Measurements from ENCODE around the gene KRTAP5-2. TPM values are rescaled to one million over a fixed set of nuclear protein-coding genes. Genes with fewer than 3 reads are reported as not detected.
"Not testable (repeated sequence)": the region's sequence is repeated elsewhere in the genome, so short reads cannot be mapped to it uniquely, and the experiment has no call there.

The KRTAP5-2 gene
- not detected for total RNA-seq
- long read RNA-seq = 0 reads

- no peak for DNase-seq
- ATAC-seq (ENCODE audit: poor library complexity) = no peak
- intact Hi-C loops (cut with DNase I) = no loop called here
Measured at GRCh38 chr11:1597994-1598380, at the start of gene KRTAP5-2. Gene KRTAP5-2 (minus strand): TSS chr11:1598294. CDS start chr11:1598250, 44 bp downstream.

- ATAC-seq (ENCODE audit: poor library complexity); DNase-seq; intact Hi-C loops (cut with DNase I): not testable (repeated sequence)
Measured at GRCh38 chr11:1646540-1646939, 48.4 kb upstream of the KRTAP5-2 start.

GRCh38 chr11:1645357-1645821 lies 47.3 kb upstream of the KRTAP5-2 start:
- ATAC-seq (ENCODE audit: poor library complexity) = no peak
- DNase-seq = peak; percentile 6
- intact Hi-C loops (cut with DNase I) = no loop called here

- no peak for DNase-seq
- no peak for ATAC-seq (ENCODE audit: poor library complexity)
- intact Hi-C loops (cut with DNase I) = no loop called here
Measured at GRCh38 chr11:1644601-1645356, 46.7 kb upstream of the KRTAP5-2 start.

GRCh38 chr11:1643146-1643690 lies 45.1 kb upstream of the KRTAP5-2 start:
- intact Hi-C loops (cut with DNase I) = no loop called here
- ATAC-seq (ENCODE audit: poor library complexity) = no peak

GRCh38 chr11:1642288-1643145 lies 44.4 kb upstream of the KRTAP5-2 start:
- intact Hi-C loops (cut with DNase I) = no loop called here
- no peak for ATAC-seq (ENCODE audit: poor library complexity)
- no peak for DNase-seq

More at GRCh38 chr11:1643146-1643690, 45.1 kb upstream of the KRTAP5-2 start:
- no peak for DNase-seq

GRCh38 chr11:1641096-1641495 lies 43.0 kb upstream of the KRTAP5-2 start:
- intact Hi-C loops (cut with DNase I) = no loop called here
- no peak for ATAC-seq (ENCODE audit: poor library complexity)
- DNase-seq = no peak

- ATAC-seq (ENCODE audit: poor library complexity) (peak; percentile 45), DNase-seq (no peak)
- intact Hi-C loops (cut with DNase I) = no loop called here
Measured at GRCh38 chr11:1640076-1640946, 42.2 kb upstream of the KRTAP5-2 start.

GRCh38 chr11:1639666-1640065 lies 41.6 kb upstream of the KRTAP5-2 start:
- no peak for DNase-seq
- intact Hi-C loops (cut with DNase I) = no loop called here
- no peak for ATAC-seq (ENCODE audit: poor library complexity)

- ATAC-seq (ENCODE audit: poor library complexity) (peak; percentile 62), DNase-seq (peak; percentile 71)
- intact Hi-C loops (cut with DNase I) = no loop called here
Measured at GRCh38 chr11:1639102-1639620, 41.1 kb upstream of the KRTAP5-2 start.

GRCh38 chr11:1638344-1638743 lies 40.2 kb upstream of the KRTAP5-2 start:
- ATAC-seq (ENCODE audit: poor library complexity) = no peak
- no peak for DNase-seq
- intact Hi-C loops (cut with DNase I) = no loop called here

- no peak for DNase-seq
- ATAC-seq (ENCODE audit: poor library complexity) = no peak
- intact Hi-C loops (cut with DNase I) = no loop called here
Measured at GRCh38 chr11:1637628-1638027, 39.5 kb upstream of the KRTAP5-2 start.

GRCh38 chr11:1636291-1636950 lies 38.3 kb upstream of the KRTAP5-2 start:
- no peak for DNase-seq
- intact Hi-C loops (cut with DNase I) = no loop called here

GRCh38 chr11:1633864-1634263 lies 35.8 kb upstream of the KRTAP5-2 start:
- ATAC-seq (ENCODE audit: poor library complexity) (no peak), DNase-seq (no peak)
- intact Hi-C loops (cut with DNase I) = no loop called here

More at GRCh38 chr11:1636291-1636950, 38.3 kb upstream of the KRTAP5-2 start:
- no peak for ATAC-seq (ENCODE audit: poor library complexity)

GRCh38 chr11:1632053-1632714 lies 34.1 kb upstream of the KRTAP5-2 start:
- no peak for ATAC-seq (ENCODE audit: poor library complexity)
- intact Hi-C loops (cut with DNase I) = no loop called here

GRCh38 chr11:1631066-1631568 lies 33.0 kb upstream of the KRTAP5-2 start:
- intact Hi-C loops (cut with DNase I) = no loop called here
- no peak for DNase-seq
- ATAC-seq (ENCODE audit: poor library complexity) = no peak

More at GRCh38 chr11:1632053-1632714, 34.1 kb upstream of the KRTAP5-2 start:
- DNase-seq = no peak

- intact Hi-C loops (cut with DNase I) = no loop called here
- ATAC-seq (ENCODE audit: poor library complexity) (no peak), DNase-seq (no peak)
Measured at GRCh38 chr11:1630271-1630670, 32.2 kb upstream of the KRTAP5-2 start.

All from Right ventricle myocardium superior (tissue), 1 donor.